Gastrocnemius medialis (tissue), 4 donors: ENCODE measurements around the gene UGT1A8. TPM values are rescaled to one million over a fixed set of nuclear protein-coding genes. Genes with fewer than 3 reads are reported as not detected.
"Not testable (repeated sequence)": the region's sequence is repeated elsewhere in the genome, so short reads cannot be mapped to it uniquely, and the experiment has no call there.

ENCODE experiments used
- ATAC-seq, 2 donors: fragments of 150-250 bp; one replicate each; pipeline ENCODE4 v1.9.1; 2016
- DNase-seq, 2 donors: peaks; one replicate each; pipeline ENCODE4 v3.0.0-alpha.2; 2019
- H3K27ac ChIP-seq, 4 donors: fragments of 200-600 bp; sonication (generic); 1 replicate in 1 of 4; 2 replicates in 3 of 4; pipeline ENCODE4 v1.5.1; 2016 to 2018; ENCODE audit warnings: mild to moderate bottlenecking in 2 of 4, moderate library complexity in 1 of 4
- H3K27me3 ChIP-seq, 3 donors: fragments of 200-600 bp; sonication (generic) in 2 of 3; 1 replicate in 1 of 3; 2 replicates in 2 of 3; pipeline versions ENCODE4 v1.5.1 to v1.6.0; 2016 to 2019; ENCODE audit warnings: mild to moderate bottlenecking in 1 of 3, moderate library complexity in 1 of 3
- H3K36me3 ChIP-seq, 2 donors: fragments of 200-600 bp; sonication (generic) in 1 of 2; one replicate each; pipeline ENCODE4 v1.5.1; 2017 to 2018
- H3K4me1 ChIP-seq, 2 donors: fragments of 200-600 bp; sonication (generic) in 1 of 2; one replicate each; pipeline ENCODE4 v1.5.1; 2016 to 2017; ENCODE audit warnings: mild to moderate bottlenecking in 2 of 2
- H3K4me3 ChIP-seq, 4 donors: fragments of 200-600 bp; sonication (generic) in 3 of 4; 1 replicate in 1 of 4; 2 replicates in 3 of 4; pipeline ENCODE4 v1.5.1; 2016 to 2019; ENCODE audit warnings: mild to moderate bottlenecking in 2 of 4
- H3K9me3 ChIP-seq, 3 donors: fragments of 200-600 bp; sonication (generic) in 2 of 3; 1 replicate in 1 of 3; 2 replicates in 2 of 3; pipeline ENCODE4 v1.5.1; 2016 to 2019
- CTCF ChIP-seq, 5 experiments: fragments of 450-650 bp in 3 of 5; fragments of 200-600 bp in 2 of 5; sonication (generic) in 2 of 5; IDR thresholded peaks in 4 of 5; conservative IDR thresholded peaks in 1 of 5; 1 replicate in 4 of 5; 2 replicates in 1 of 5; pipeline ENCODE4 v1.5.1; 2016 to 2019; ENCODE audit warnings: antibody characterized with exemption in 5 of 5, mild to moderate bottlenecking in 3 of 5, moderate library complexity in 3 of 5
- POLR2A ChIP-seq, 2 donors: fragments of 450-650 bp; IDR thresholded peaks; one replicate each; pipeline ENCODE4 v1.6.1; 2017; ENCODE audit warnings: antibody characterized with exemption in 2 of 2, mild to moderate bottlenecking in 2 of 2, moderate library complexity in 2 of 2
- in situ Hi-C, 4 donors: fragments of 200-750 bp; cut with MboI; loops; one replicate each; pipeline versions ENCODE4 v1.15.0 to v1.8.0; 2017; ENCODE audit warnings: low sequenced_read_pairs in 4 of 4
- intact Hi-C: fragments of 100-400 bp; cut with DNase I; formaldehyde crosslinking; loops from one replicate; pipeline ENCODE4 v1.15.1; 2023; ENCODE audit warnings: low total_unique reads
- total RNA-seq, 4 donors: library from RNA; depleted of rRNA; stranded (reverse); fragments of >200 nt; gene quantifications; one replicate each; pipeline versions ENCODE4 v1.1.0 to v1.2.3, GENCODE V29; 2016

UGT1A8 gene
- total RNA-seq, 4 donors from 2014 or later, result not detected

GRCh38 chr2:233698740-233699139 lies 81.3 kb downstream of the UGT1A8 start:
- TF ChIP-seq POLR2A (IDR thresholded peaks at IDR 0.05) (no peak), CTCF (IDR thresholded peaks at IDR 0.05 in 4 of 5, conservative IDR thresholded peaks at IDR 0.05 in 1 of 5) (no peak)
- H3K27me3 ChIP-seq, result no peaks in the 10 kb centered on the region

GRCh38 chr2:233699424-233700027 lies 82.1 kb downstream of the UGT1A8 start:
- DNase-seq, result no peak
- intact Hi-C loops (no loop called here), in situ Hi-C loops (no loop called here)
- no peak overlapping the region for H3K4me3 ChIP-seq
- no peaks in the 10 kb centered on the region for H3K9me3 ChIP-seq
- H3K27me3 ChIP-seq, result no peaks in the 10 kb centered on the region
- H3K36me3 ChIP-seq, result no peaks in the 10 kb centered on the region
- no peak for TF ChIP-seq POLR2A (IDR thresholded peaks at IDR 0.05)
- no peak for TF ChIP-seq CTCF (IDR thresholded peaks at IDR 0.05 in 4 of 5, conservative IDR thresholded peaks at IDR 0.05 in 1 of 5)
- no peak for ATAC-seq
- H3K4me1 ChIP-seq, result no peaks in the 10 kb centered on the region
- H3K27ac ChIP-seq, result no peak overlapping the region

More at GRCh38 chr2:233698740-233699139, 81.3 kb downstream of the UGT1A8 start:
- intact Hi-C loops (no loop called here), in situ Hi-C loops (no loop called here)
- ATAC-seq (no peak), DNase-seq (no peak)
- no peak overlapping the region for H3K27ac ChIP-seq
- no peak overlapping the region for H3K4me3 ChIP-seq
- no peaks in the 10 kb centered on the region for H3K9me3 ChIP-seq
- H3K36me3 ChIP-seq, result no peaks in the 10 kb centered on the region
- no peaks in the 10 kb centered on the region for H3K4me1 ChIP-seq

- H3K4me1 ChIP-seq, result no peaks in the 10 kb centered on the region
- H3K9me3 ChIP-seq, result no peaks in the 10 kb centered on the region
- no peak for TF ChIP-seq CTCF (IDR thresholded peaks at IDR 0.05 in 4 of 5, conservative IDR thresholded peaks at IDR 0.05 in 1 of 5)
- no peak for TF ChIP-seq POLR2A (IDR thresholded peaks at IDR 0.05)
- no peak for DNase-seq
- no peaks in the 10 kb centered on the region for H3K27me3 ChIP-seq
- H3K4me3 ChIP-seq, result no peak overlapping the region
- intact Hi-C loops, result no loop called here
- no peak overlapping the region for H3K27ac ChIP-seq
- H3K36me3 ChIP-seq, result no peaks in the 10 kb centered on the region
- no peak for ATAC-seq
- in situ Hi-C loops, result no loop called here
Observed at GRCh38 chr2:233700028-233700635, 82.7 kb downstream of the UGT1A8 start.

- H3K9me3 ChIP-seq, ATAC-seq, H3K27me3 ChIP-seq, DNase-seq, H3K4me3 ChIP-seq, H3K36me3 ChIP-seq, in situ Hi-C loops, H3K4me1 ChIP-seq, intact Hi-C loops, H3K27ac ChIP-seq: not testable (repeated sequence)
Observed at GRCh38 chr2:233700842-233701241, 83.4 kb downstream of the UGT1A8 start.

GRCh38 chr2:233702238-233702637 lies 84.8 kb downstream of the UGT1A8 start:
- DNase-seq (no peak), ATAC-seq (no peak)
- H3K9me3 ChIP-seq, result no peaks in the 10 kb centered on the region
- intact Hi-C loops, result no loop called here
- H3K36me3 ChIP-seq, result no peaks in the 10 kb centered on the region
- no peak overlapping the region for H3K4me3 ChIP-seq
- no peaks in the 10 kb centered on the region for H3K4me1 ChIP-seq
- TF ChIP-seq POLR2A (IDR thresholded peaks at IDR 0.05) (no peak), CTCF (IDR thresholded peaks at IDR 0.05 in 4 of 5, conservative IDR thresholded peaks at IDR 0.05 in 1 of 5) (no peak)
- H3K27ac ChIP-seq, result no peak overlapping the region
- no peaks in the 10 kb centered on the region for H3K27me3 ChIP-seq
- in situ Hi-C loops, result no loop called here
